Jurkat, Clone E6-1 (cell line): ENCODE results near the gene LTF.
"Not testable (repeated sequence)": the region's sequence is repeated elsewhere in the genome, so short reads cannot be mapped to it uniquely, and the experiment has no call there.

ENCODE experiments used
- DNase-seq: peaks from one replicate; pipeline ENCODE4 v3.0.0-alpha.2; 2011; ENCODE audit warnings: low read depth, low spot score
- H3K4me3 ChIP-seq: 2 replicates; pipeline ENCODE4 v1.5.1; 2011; ENCODE audit warnings: mild to moderate bottlenecking, low read length, control low read depth, moderate library complexity

The LTF gene

GRCh38 chr3:46453526-46454208, 11.0 kb downstream of the LTF start:
- H3K4me3 ChIP-seq: no peak overlapping the region

GRCh38 chr3:46449755-46450552, 14.8 kb downstream of the LTF start:
- no peak for DNase-seq
- no peak overlapping the region for H3K4me3 ChIP-seq

More at GRCh38 chr3:46453526-46454208, 11.0 kb downstream of the LTF start:
- peak; percentile 53 for DNase-seq

GRCh38 chr3:46448721-46449120, 16.0 kb downstream of the LTF start:
- H3K4me3 ChIP-seq: no peak overlapping the region
- no peak for DNase-seq

GRCh38 chr3:46447228-46447985, 17.3 kb downstream of the LTF start:
- no peak overlapping the region for H3K4me3 ChIP-seq
- DNase-seq: no peak

GRCh38 chr3:46442576-46443530, 21.9 kb downstream of the LTF start:
- DNase-seq: peak; percentile 70
- H3K4me3 ChIP-seq: no peak overlapping the region

- H3K4me3 ChIP-seq: no peak overlapping the region
- DNase-seq: peak; percentile 90
Measured at GRCh38 chr3:46440531-46441294, 24.0 kb downstream of the LTF start.

GRCh38 chr3:46438831-46439230, 25.9 kb downstream of the LTF start:
- no peak overlapping the region for H3K4me3 ChIP-seq
- DNase-seq: no peak

GRCh38 chr3:46435081-46435726, 29.5 kb downstream of the LTF start:
- H3K4me3 ChIP-seq: no peak overlapping the region
- DNase-seq: no peak

GRCh38 chr3:46433841-46434240, 30.9 kb downstream of the LTF start:
- H3K4me3 ChIP-seq: no peak overlapping the region
- no peak for DNase-seq

- H3K4me3 ChIP-seq: peak overlapping the region; percentile 9; the same call in 1 of the 2 replicates
- peak; percentile 88 for DNase-seq
Measured at GRCh38 chr3:46433118-46433517, 31.6 kb downstream of the LTF start.

- not testable (repeated sequence) for H3K4me3 ChIP-seq, DNase-seq
Measured at GRCh38 chr3:46431905-46432304, 32.8 kb downstream of the LTF start.

- not testable (repeated sequence) for H3K4me3 ChIP-seq, DNase-seq
Measured at GRCh38 chr3:46430879-46431278, 33.8 kb downstream of the LTF start.

- no peak overlapping the region for H3K4me3 ChIP-seq
- DNase-seq: no peak
Measured at GRCh38 chr3:46429671-46430070, 35.0 kb downstream of the LTF start.

GRCh38 chr3:46429250-46429649, 35.5 kb downstream of the LTF start:
- H3K4me3 ChIP-seq: no peak overlapping the region
- DNase-seq: no peak

GRCh38 chr3:46427916-46428833, 36.5 kb downstream of the LTF start:
- H3K4me3 ChIP-seq: no peak overlapping the region
- no peak for DNase-seq

- not testable (repeated sequence) for H3K4me3 ChIP-seq, DNase-seq
Measured at GRCh38 chr3:46427404-46427803, 37.3 kb downstream of the LTF start.

GRCh38 chr3:46426476-46426875, 38.2 kb downstream of the LTF start:
- peak; percentile 72 for DNase-seq
- H3K4me3 ChIP-seq: not testable (repeated sequence)
